Thyroid gland (tissue), 4 donors: ENCODE measurements around the gene POU2F3. TPM values are rescaled to one million over a fixed set of nuclear protein-coding genes. Genes with fewer than 3 reads are reported as not detected.

Source experiments
- DNase-seq, 2 donors: peaks; one replicate each; pipeline ENCODE4 v3.0.0-alpha.2; 2019
- H3K27ac ChIP-seq, 3 donors: fragments of 200-600 bp; sonication (generic); 1 replicate in 2 of 3; 2 replicates in 1 of 3; pipeline ENCODE4 v1.5.1; 2016 to 2019; ENCODE audit warnings: mild to moderate bottlenecking in 1 of 3, moderate library complexity in 1 of 3
- H3K27me3 ChIP-seq: fragments of 200-600 bp; sonication (generic); one replicate; pipeline ENCODE4 v1.5.1; 2019
- H3K36me3 ChIP-seq, 2 donors: fragments of 200-600 bp; sonication (generic); one replicate each; pipeline ENCODE4 v1.5.1; 2016 to 2019
- H3K4me1 ChIP-seq, 2 donors: fragments of 200-600 bp; sonication (generic); one replicate each; pipeline ENCODE4 v1.5.1; 2017 to 2019
- H3K4me3 ChIP-seq, 3 donors: fragments of 200-600 bp; sonication (generic); replicated peaks in 1 of 3; 1 replicate in 2 of 3; 2 replicates in 1 of 3; pipeline ENCODE4 v1.5.1; 2016; ENCODE audit warnings: mild to moderate bottlenecking in 1 of 3
- H3K9me3 ChIP-seq: fragments of 200-600 bp; sonication (generic); one replicate; pipeline ENCODE4 v1.5.1; 2017
- POLR2A ChIP-seq, 2 donors: fragments of 450-650 bp; IDR thresholded peaks; one replicate each; pipeline ENCODE4 v1.6.1; 2017; ENCODE audit warnings: antibody characterized with exemption in 2 of 2, mild to moderate bottlenecking in 2 of 2, moderate library complexity in 1 of 2
- WGBS, 2 donors: methylation state at CpG; one replicate each; pipeline ENCODE4 v1.1.5; 2017; 5-methylcytosine and 5-hydroxymethylcytosine counted together
- intact Hi-C: fragments of 100-400 bp; cut with DNase I; formaldehyde crosslinking; loops from one replicate; pipeline ENCODE4 v1.15.1; 2023
- total RNA-seq, 4 donors: library from RNA; depleted of rRNA; stranded (reverse); fragments of >200 nt; gene quantifications; one replicate each; pipeline ENCODE4 v1.2.3, GENCODE V29; 2016
- TF ChIP-seq, protein P1 (sequence below), 6 experiments: fragments of 200-600 bp in 3 of 6; fragments of 450-650 bp in 3 of 6; sonication (generic) in 3 of 6; IDR thresholded peaks; one replicate each; pipeline ENCODE4 v1.5.1; 2016 to 2019; ENCODE audit warnings: antibody characterized with exemption in 6 of 6, mild to moderate bottlenecking in 2 of 6, inconsistent platforms in 1 of 6, moderate library complexity in 1 of 6

The POU2F3 gene
- total RNA-seq, 4 donors from 2014 or later, result 1.2 to 2.3 (median 1.8) TPM

DNA sequence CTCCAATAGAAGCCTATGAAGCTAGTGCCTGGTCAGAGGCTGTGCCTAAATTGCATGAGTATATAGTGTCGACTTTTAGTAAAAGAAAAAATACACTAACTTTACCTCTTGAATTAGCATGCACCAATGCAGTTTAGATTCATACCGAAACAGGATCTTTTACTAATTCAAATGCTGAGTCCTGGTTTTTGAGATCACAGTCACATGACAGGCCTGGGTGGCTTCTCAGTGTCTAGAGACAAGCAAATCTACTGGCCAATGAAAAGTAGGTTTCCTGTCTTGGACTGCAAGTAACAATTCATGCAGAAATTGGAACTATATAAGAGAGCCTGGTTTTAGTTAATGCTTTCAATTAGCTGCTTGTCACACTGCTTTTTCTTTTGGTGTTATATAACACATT, 103.5 kb downstream of the POU2F3 start:
- peak overlapping the region in 1 of 3 donors; percentile 7 for H3K27ac ChIP-seq
- no peak for TF ChIP-seq POLR2A (IDR thresholded peaks at IDR 0.05)
- peaks cover 63 to 74% of the 10 kb centered on the region in 2 donors for H3K4me1 ChIP-seq
- peak; percentile 41 to 43 for DNase-seq
- WGBS, 2 donors, result 48 to 50% methylated on average over 2 of the region's 2 CpGs
- no peaks in the 10 kb centered on the region for H3K9me3 ChIP-seq
- H3K36me3 ChIP-seq, result no peaks in the 10 kb centered on the region
- H3K4me3 ChIP-seq, result no peak overlapping the region
- intact Hi-C loops, result no loop called here
- H3K27me3 ChIP-seq, result no peaks in the 10 kb centered on the region

DNA sequence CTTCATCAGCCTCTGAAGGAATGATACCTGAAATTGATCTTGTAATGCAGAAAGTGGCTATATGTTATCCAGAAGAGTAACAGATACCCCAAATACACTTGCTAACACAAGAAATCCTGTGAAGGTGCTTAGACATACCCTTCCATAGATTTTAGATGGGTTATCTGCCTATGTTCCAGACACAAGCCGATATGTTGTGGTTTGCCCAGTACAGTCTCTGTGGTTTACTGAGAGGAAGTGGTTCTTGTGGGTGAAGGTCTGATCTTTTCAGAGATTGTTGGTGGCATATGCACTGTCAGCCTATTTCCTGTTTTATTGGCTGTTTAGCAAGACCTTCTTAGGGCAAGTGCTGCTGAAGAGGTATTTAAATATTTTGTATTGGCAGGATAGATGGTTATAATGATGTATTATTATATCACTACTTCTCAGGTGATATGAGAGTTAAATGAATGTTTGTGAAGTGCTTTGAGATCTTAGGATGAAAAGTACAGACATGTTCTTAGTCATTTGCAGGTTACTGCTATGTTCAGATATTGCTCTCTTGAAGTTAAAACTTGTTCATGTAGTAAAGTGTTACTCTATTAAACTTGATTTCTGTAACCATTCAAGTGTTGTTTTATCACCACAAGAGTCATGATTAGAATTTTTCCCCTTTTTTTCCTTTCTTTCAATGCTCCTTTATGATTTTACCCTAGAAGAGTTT, 104.5 kb downstream of the POU2F3 start:
- Histone ChIP-seq H3K4me1 (peaks cover 56 to 74% of the 10 kb centered on the region in 2 donors), H3K4me3 (no peak overlapping the region), H3K36me3 (no peaks in the 10 kb centered on the region), H3K27ac (peak overlapping the region in 1 of 3 donors; percentile 34), H3K27me3 (no peaks in the 10 kb centered on the region), H3K9me3 (no peaks in the 10 kb centered on the region)
- no peak for DNase-seq
- WGBS, 2 donors, result 60 to 70% methylated on average over 1 of the region's 1 CpG
- TF ChIP-seq, protein P1, sequence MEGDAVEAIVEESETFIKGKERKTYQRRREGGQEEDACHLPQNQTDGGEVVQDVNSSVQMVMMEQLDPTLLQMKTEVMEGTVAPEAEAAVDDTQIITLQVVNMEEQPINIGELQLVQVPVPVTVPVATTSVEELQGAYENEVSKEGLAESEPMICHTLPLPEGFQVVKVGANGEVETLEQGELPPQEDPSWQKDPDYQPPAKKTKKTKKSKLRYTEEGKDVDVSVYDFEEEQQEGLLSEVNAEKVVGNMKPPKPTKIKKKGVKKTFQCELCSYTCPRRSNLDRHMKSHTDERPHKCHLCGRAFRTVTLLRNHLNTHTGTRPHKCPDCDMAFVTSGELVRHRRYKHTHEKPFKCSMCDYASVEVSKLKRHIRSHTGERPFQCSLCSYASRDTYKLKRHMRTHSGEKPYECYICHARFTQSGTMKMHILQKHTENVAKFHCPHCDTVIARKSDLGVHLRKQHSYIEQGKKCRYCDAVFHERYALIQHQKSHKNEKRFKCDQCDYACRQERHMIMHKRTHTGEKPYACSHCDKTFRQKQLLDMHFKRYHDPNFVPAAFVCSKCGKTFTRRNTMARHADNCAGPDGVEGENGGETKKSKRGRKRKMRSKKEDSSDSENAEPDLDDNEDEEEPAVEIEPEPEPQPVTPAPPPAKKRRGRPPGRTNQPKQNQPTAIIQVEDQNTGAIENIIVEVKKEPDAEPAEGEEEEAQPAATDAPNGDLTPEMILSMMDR (IDR thresholded peaks at IDR 0.05), result no peak
- no peak for TF ChIP-seq POLR2A (IDR thresholded peaks at IDR 0.05)
- intact Hi-C loops, result no loop called here

DNA sequence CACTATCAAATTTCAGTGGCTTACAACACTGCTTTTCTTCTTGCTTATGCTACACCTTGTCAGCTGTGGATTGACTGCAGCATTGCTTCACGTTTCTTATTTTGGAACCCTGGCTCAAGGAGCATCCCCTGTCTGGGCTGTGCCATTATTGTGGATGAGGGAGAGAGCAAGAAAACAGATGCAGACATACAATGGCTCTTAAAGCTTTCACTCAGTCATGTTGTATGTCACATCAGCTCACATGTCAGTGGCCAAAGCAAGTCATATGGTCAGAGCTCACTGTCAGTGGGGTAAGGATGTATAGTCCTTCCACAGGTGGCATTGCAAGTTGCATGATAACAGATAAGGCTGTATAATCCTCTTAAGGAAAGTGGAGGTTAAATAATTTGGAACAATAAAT, 106.3 kb downstream of the POU2F3 start:
- peaks cover 49 to 66% of the 10 kb centered on the region in 2 donors for H3K4me1 ChIP-seq
- intact Hi-C loops, result no loop called here
- no peaks in the 10 kb centered on the region for H3K9me3 ChIP-seq
- DNase-seq, result no peak
- TF ChIP-seq, protein P1 (IDR thresholded peaks at IDR 0.05), result no peak
- no peak for TF ChIP-seq POLR2A (IDR thresholded peaks at IDR 0.05)
- H3K27ac ChIP-seq, result peak overlapping the region in 2 of 3 donors; percentile 33 to 68
- no peak overlapping the region for H3K4me3 ChIP-seq
- 37 to 41% methylated on average over 1 of the region's 1 CpG for whole genome bisulfite sequencing, 2 donors
- H3K36me3 ChIP-seq, result no peaks in the 10 kb centered on the region
- H3K27me3 ChIP-seq, result no peaks in the 10 kb centered on the region

DNA sequence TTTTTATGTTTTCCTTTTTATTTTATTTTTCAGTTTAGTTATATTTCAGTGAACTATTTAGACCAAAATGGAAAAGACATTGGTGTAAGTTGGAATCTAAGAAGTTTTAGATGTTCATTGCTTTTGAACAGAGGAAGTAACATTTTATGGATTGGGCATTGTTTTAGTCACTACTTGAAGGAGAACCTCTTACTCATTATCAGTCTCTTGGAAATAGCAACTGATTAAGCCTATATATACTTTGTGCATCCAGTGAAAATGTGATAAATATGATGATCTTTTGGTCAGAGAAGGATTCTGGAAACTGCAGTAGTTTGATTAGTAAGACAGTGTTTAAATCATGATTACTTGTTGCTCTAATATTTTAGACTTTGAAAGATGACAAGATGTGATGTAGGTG, 110.7 kb downstream of the POU2F3 start:
- intact Hi-C loops, result no loop called here
- TF ChIP-seq, protein P1 (IDR thresholded peaks at IDR 0.05), result no peak
- TF ChIP-seq POLR2A (IDR thresholded peaks at IDR 0.05), result no peak

DNA sequence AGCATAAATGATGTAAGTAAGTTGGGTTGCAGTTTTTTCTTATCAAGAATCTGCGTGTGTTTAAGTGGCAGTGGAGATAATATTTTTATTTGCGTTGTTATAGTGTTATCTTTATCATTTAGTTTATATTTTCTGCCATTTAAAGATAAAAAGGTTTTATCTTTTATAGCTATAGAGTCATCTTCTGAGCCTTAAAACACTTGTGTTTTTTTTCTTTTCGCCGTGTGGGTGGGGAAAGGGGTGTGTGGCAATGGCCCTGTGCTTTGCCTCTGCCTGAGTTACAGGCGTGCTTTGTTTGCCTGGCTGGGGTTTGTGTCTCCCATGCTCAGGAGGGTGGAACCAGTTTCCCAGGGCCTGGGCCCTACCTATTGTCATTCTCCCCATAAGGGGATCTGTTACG, 112.5 kb downstream of the POU2F3 start:
- peaks cover 15 to 28% of the 10 kb centered on the region in 2 donors for H3K4me1 ChIP-seq
- 81 to 84% methylated on average over 6 of the region's 6 CpGs for WGBS, 2 donors

More for the DNA sequence above, 110.7 kb downstream of the POU2F3 start:
- Histone ChIP-seq H3K4me3 (no peak overlapping the region), H3K36me3 (no peaks in the 10 kb centered on the region), H3K27me3 (no peaks in the 10 kb centered on the region), H3K4me1 (peaks cover 17 to 31% of the 10 kb centered on the region in 2 donors), H3K9me3 (no peaks in the 10 kb centered on the region), H3K27ac (no peak overlapping the region)
- DNase-seq, result no peak

More for the DNA sequence above, 112.5 kb downstream of the POU2F3 start:
- Histone ChIP-seq H3K4me3 (no peak overlapping the region), H3K9me3 (no peaks in the 10 kb centered on the region), H3K36me3 (no peaks in the 10 kb centered on the region), H3K27ac (no peak overlapping the region), H3K27me3 (no peaks in the 10 kb centered on the region)
- TF ChIP-seq POLR2A (IDR thresholded peaks at IDR 0.05), result no peak
- TF ChIP-seq, protein P1 (IDR thresholded peaks at IDR 0.05), result no peak
- intact Hi-C loops, result no loop called here
- DNase-seq, result no peak
